Measurements from ENCODE around the gene FARSA.

FARSA gene

DNA sequence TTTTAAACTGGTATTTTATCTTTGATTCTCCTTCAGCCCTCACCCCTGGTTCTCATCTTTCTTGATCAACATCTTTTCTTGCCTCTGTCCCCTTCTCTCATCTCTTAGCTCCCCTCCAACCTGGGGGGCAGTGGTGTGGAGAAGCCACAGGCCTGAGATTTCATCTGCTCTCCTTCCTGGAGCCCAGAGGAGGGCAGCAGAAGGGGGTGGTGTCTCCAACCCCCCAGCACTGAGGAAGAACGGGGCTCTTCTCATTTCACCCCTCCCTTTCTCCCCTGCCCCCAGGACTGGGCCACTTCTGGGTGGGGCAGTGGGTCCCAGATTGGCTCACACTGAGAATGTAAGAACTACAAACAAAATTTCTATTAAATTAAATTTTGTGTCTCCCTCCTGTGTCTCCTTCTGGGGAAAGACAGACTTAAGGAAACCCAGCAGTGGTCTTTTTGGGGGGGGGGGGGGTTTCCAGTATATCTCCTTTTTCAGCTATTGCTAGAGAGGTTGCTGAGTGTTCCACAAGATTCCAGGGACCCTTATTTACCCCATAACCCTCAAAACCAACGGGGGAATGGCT lies 10.7 kb upstream of the FARSA start (continued):
- TF ChIP-seq, protein P1, sequence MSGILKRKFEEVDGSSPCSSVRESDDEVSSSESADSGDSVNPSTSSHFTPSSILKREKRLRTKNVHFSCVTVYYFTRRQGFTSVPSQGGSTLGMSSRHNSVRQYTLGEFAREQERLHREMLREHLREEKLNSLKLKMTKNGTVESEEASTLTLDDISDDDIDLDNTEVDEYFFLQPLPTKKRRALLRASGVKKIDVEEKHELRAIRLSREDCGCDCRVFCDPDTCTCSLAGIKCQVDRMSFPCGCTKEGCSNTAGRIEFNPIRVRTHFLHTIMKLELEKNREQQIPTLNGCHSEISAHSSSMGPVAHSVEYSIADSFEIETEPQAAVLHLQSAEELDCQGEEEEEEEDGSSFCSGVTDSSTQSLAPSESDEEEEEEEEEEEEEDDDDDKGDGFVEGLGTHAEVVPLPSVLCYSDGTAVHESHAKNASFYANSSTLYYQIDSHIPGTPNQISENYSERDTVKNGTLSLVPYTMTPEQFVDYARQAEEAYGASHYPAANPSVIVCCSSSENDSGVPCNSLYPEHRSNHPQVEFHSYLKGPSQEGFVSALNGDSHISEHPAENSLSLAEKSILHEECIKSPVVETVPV (CRISPR knock-in tag; IDR thresholded peaks at IDR 0.05): no peak

DNA sequence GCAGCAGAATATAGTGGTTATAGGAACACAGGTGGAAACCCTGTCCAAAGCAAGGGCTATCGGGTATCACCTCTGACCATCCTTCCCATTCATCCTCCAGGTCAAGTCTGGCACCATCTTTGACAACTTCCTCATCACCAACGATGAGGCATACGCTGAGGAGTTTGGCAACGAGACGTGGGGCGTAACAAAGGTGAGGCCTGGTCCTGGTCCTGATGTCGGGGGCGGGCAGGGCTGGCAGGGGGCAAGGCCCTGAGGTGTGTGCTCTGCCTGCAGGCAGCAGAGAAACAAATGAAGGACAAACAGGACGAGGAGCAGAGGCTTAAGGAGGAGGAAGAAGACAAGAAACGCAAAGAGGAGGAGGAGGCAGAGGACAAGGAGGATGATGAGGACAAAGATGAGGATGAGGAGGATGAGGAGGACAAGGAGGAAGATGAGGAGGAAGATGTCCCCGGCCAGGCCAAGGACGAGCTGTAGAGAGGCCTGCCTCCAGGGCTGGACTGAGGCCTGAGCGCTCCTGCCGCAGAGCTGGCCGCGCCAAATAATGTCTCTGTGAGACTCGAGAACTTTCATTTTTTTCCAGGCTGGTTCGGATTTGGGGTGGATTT lies 10.0 kb upstream of the FARSA start:
- no peak for ATAC-seq
- TF ChIP-seq OSR1 (CRISPR knock-in tag; IDR thresholded peaks at IDR 0.05) (no peak), TCF4 (CRISPR knock-in tag; IDR thresholded peaks at IDR 0.05; ENCODE audit: borderline replicate concordance) (no peak), PATZ1 (CRISPR knock-in tag; IDR thresholded peaks at IDR 0.05; ENCODE audit: borderline replicate concordance) (no peak)

- ATAC-seq: no peak
- TF ChIP-seq, protein P2, sequence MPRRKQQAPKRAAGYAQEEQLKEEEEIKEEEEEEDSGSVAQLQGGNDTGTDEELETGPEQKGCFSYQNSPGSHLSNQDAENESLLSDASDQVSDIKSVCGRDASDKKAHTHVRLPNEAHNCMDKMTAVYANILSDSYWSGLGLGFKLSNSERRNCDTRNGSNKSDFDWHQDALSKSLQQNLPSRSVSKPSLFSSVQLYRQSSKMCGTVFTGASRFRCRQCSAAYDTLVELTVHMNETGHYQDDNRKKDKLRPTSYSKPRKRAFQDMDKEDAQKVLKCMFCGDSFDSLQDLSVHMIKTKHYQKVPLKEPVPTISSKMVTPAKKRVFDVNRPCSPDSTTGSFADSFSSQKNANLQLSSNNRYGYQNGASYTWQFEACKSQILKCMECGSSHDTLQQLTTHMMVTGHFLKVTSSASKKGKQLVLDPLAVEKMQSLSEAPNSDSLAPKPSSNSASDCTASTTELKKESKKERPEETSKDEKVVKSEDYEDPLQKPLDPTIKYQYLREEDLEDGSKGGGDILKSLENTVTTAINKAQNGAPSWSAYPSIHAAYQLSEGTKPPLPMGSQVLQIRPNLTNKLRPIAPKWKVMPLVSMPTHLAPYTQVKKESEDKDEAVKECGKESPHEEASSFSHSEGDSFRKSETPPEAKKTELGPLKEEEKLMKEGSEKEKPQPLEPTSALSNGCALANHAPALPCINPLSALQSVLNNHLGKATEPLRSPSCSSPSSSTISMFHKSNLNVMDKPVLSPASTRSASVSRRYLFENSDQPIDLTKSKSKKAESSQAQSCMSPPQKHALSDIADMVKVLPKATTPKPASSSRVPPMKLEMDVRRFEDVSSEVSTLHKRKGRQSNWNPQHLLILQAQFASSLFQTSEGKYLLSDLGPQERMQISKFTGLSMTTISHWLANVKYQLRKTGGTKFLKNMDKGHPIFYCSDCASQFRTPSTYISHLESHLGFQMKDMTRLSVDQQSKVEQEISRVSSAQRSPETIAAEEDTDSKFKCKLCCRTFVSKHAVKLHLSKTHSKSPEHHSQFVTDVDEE (CRISPR knock-in tag; IDR thresholded peaks at IDR 0.05): no peak
- no peak for TF ChIP-seq ZFP30 (CRISPR knock-in tag; IDR thresholded peaks at IDR 0.05)
- TF ChIP-seq POU6F1 (CRISPR knock-in tag; IDR thresholded peaks at IDR 0.05; ENCODE audit: borderline replicate concordance, low read depth): no peak
- no peak for TF ChIP-seq RARB (CRISPR knock-in tag; IDR thresholded peaks at IDR 0.05)
- no peak for TF ChIP-seq SNAI2 (CRISPR knock-in tag; IDR thresholded peaks at IDR 0.05)
- no peak for TF ChIP-seq BACH2 (CRISPR knock-in tag; IDR thresholded peaks at IDR 0.05; ENCODE audit: borderline replicate concordance)
- no peak for TF ChIP-seq ZC3H10 (CRISPR knock-in tag; IDR thresholded peaks at IDR 0.05)
- TF ChIP-seq TOX (CRISPR knock-in tag; IDR thresholded peaks at IDR 0.05; ENCODE audit: borderline replicate concordance): no peak
- no peak for TF ChIP-seq ZNF565 (CRISPR knock-in tag; conservative IDR thresholded peaks at IDR 0.05; ENCODE audit: low read depth)
- no peak for TF ChIP-seq TCF4 (CRISPR knock-in tag; IDR thresholded peaks at IDR 0.05; ENCODE audit: borderline replicate concordance)
Measured at GRCh38 chr19:12940897-12941296, 7.4 kb upstream of the FARSA start.

DNA sequence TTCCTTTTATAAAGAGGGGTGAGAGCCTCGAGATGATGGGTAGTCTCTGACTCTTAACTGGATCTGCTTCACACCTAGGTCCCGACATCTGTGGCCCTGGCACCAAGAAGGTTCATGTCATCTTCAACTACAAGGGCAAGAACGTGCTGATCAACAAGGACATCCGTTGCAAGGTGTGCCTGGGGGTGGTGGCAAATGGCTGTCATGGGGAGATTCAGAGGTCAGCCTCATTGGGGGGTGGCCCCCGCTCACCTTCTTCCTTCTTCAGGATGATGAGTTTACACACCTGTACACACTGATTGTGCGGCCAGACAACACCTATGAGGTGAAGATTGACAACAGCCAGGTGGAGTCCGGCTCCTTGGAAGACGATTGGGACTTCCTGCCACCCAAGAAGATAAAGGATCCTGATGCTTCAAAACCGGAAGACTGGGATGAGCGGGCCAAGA lies 6.5 kb upstream of the FARSA start:
- no peak for ATAC-seq
- no peak for TF ChIP-seq BACH2 (CRISPR knock-in tag; IDR thresholded peaks at IDR 0.05; ENCODE audit: borderline replicate concordance)
- no peak for TF ChIP-seq POU6F1 (CRISPR knock-in tag; IDR thresholded peaks at IDR 0.05; ENCODE audit: borderline replicate concordance, low read depth)
- TF ChIP-seq OSR1 (CRISPR knock-in tag; IDR thresholded peaks at IDR 0.05): no peak
- TF ChIP-seq CREB5 (CRISPR knock-in tag; IDR thresholded peaks at IDR 0.05; ENCODE audit: low read depth): no peak
- TF ChIP-seq GLIS3 (CRISPR knock-in tag; IDR thresholded peaks at IDR 0.05): no peak
- no peak for TF ChIP-seq ARNTL (CRISPR knock-in tag; IDR thresholded peaks at IDR 0.05; ENCODE audit: borderline replicate concordance, low read depth)
- no peak for TF ChIP-seq ZNF70 (CRISPR knock-in tag; IDR thresholded peaks at IDR 0.05)
- TF ChIP-seq RARB (CRISPR knock-in tag; IDR thresholded peaks at IDR 0.05): no peak
- TF ChIP-seq TCF4 (CRISPR knock-in tag; IDR thresholded peaks at IDR 0.05; ENCODE audit: borderline replicate concordance): no peak
- TF ChIP-seq PATZ1 (CRISPR knock-in tag; IDR thresholded peaks at IDR 0.05; ENCODE audit: borderline replicate concordance): no peak
- TF ChIP-seq, protein P2 (CRISPR knock-in tag; IDR thresholded peaks at IDR 0.05): no peak

All from SK-N-SH treated with all-trans-retinoic acid at 6 μM for 48 hours (cell line).